Testis (tissue), 2 donors: ENCODE data around the gene ST3GAL2.
"Not testable (repeated sequence)": the region's sequence is repeated elsewhere in the genome, so short reads cannot be mapped to it uniquely, and the experiment has no call there.

Experiments
- POLR2A ChIP-seq: fragments of 450-650 bp; IDR thresholded peaks from one replicate; pipeline ENCODE4 v1.6.1; 2017; ENCODE audit warnings: antibody characterized with exemption, mild to moderate bottlenecking, moderate library complexity
- TF ChIP-seq, protein P1 (sequence below), 3 experiments: fragments of 450-650 bp in 2 of 3; fragments of 200-600 bp in 1 of 3; sonication (generic) in 1 of 3; IDR thresholded peaks; one replicate each; pipeline ENCODE4 v1.5.1; 2016 to 2019; ENCODE audit warnings: antibody characterized with exemption in 3 of 3, mild to moderate bottlenecking in 2 of 3, moderate library complexity in 1 of 3

DNA sequence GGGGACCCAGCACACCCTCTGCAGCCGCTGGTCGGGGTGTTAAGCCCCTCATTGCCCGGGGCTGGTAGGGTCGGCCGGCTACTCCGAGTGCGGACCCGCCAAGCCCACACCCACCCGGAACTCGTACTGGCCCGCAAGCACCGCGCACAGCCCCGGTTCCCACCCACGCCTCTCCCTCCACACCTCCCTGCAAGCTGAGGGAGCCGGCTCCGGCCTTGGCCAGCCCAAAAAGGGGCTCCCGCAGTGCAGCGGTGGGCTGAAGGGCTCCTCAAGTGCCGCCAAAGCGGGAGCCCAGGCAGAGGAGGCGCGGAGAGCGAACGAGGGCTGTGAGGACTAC is 12.1 kb upstream of the ST3GAL2 start:
- TF ChIP-seq, protein P1, sequence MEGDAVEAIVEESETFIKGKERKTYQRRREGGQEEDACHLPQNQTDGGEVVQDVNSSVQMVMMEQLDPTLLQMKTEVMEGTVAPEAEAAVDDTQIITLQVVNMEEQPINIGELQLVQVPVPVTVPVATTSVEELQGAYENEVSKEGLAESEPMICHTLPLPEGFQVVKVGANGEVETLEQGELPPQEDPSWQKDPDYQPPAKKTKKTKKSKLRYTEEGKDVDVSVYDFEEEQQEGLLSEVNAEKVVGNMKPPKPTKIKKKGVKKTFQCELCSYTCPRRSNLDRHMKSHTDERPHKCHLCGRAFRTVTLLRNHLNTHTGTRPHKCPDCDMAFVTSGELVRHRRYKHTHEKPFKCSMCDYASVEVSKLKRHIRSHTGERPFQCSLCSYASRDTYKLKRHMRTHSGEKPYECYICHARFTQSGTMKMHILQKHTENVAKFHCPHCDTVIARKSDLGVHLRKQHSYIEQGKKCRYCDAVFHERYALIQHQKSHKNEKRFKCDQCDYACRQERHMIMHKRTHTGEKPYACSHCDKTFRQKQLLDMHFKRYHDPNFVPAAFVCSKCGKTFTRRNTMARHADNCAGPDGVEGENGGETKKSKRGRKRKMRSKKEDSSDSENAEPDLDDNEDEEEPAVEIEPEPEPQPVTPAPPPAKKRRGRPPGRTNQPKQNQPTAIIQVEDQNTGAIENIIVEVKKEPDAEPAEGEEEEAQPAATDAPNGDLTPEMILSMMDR (IDR thresholded peaks at IDR 0.05), result not testable (repeated sequence)
- not testable (repeated sequence) for TF ChIP-seq POLR2A
